Measurements from ENCODE around the gene STRN4. TPM values are rescaled to one million over a fixed set of nuclear protein-coding genes. Genes with fewer than 3 reads are reported as not detected.

STRN4 gene
- total RNA-seq, 4 donors from 2014 or later: 54.1 to 73.4 (median 67.7) TPM

GRCh38 chr19:46731007-46731501 is 15.2 kb downstream of the STRN4 start:
- no peaks in the 10 kb centered on the region for H3K4me1 ChIP-seq
- TF ChIP-seq CTCF (IDR thresholded peaks at IDR 0.05): no peak
- TF ChIP-seq POLR2A (IDR thresholded peaks at IDR 0.05): no peak
- no peak overlapping the region for H3K27ac ChIP-seq

GRCh38 chr19:46730595-46730994 is 15.7 kb downstream of the STRN4 start:
- no peaks in the 10 kb centered on the region for H3K9me3 ChIP-seq
- TF ChIP-seq POLR2A (IDR thresholded peaks at IDR 0.05) (no peak), CTCF (IDR thresholded peaks at IDR 0.05) (no peak)
- no peaks in the 10 kb centered on the region for H3K4me1 ChIP-seq
- no peak overlapping the region for H3K27ac ChIP-seq
- no peak overlapping the region for H3K4me3 ChIP-seq (replicated peaks in 1 of 3)
- intact Hi-C loops (cut with DNase I): loop anchor here (10.0 kb wide), 1 partner anchor 116 kb away; no protein-coding TSS in a partner anchor
- H3K36me3 ChIP-seq: peaks cover 65 to 70% of the 10 kb centered on the region in 2 donors
- WGBS, 2 donors: 94 to 96% methylated on average over 14 of the region's 14 CpGs
- DNase-seq: no peak
- H3K27me3 ChIP-seq: no peaks in the 10 kb centered on the region

More at GRCh38 chr19:46731007-46731501, 15.2 kb downstream of the STRN4 start:
- DNase-seq: no peak
- intact Hi-C loops (cut with DNase I): loop anchor here (10.0 kb wide), 1 partner anchor 116 kb away; no protein-coding TSS in a partner anchor
- H3K4me3 ChIP-seq (replicated peaks in 1 of 3): no peak overlapping the region
- H3K9me3 ChIP-seq: no peaks in the 10 kb centered on the region
- WGBS, 2 donors: 71 to 90% methylated on average over 2 to 13 of the region's 14 CpGs
- peaks cover 60 to 70% of the 10 kb centered on the region in 2 donors for H3K36me3 ChIP-seq
- H3K27me3 ChIP-seq: no peaks in the 10 kb centered on the region

DNA sequence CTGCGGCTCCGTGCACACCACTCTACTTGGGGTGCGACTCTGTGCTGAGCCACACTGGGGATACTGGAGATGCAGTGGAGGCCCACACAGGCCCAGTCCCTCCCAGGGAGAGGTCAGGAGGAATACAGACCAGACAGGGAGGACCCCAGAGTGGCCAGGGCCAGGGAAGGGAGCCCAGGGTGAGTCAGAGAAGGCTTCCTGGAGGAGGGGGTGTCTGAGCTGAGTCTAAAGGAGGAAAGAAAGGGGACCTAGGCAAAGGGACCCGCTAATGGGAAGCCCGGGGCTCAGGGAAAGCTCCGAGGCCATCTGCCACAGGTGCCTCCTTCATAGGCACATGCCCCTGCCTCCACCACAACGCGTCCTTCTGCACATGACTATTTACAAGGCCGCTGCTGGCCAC is 16.1 kb downstream of the STRN4 start:
- DNase-seq: no peak
- TF ChIP-seq POLR2A (IDR thresholded peaks at IDR 0.05) (no peak), CTCF (IDR thresholded peaks at IDR 0.05) (no peak)
- intact Hi-C loops (cut with DNase I): loop anchor here (10.0 kb wide), 1 partner anchor 115 kb away; no protein-coding TSS in a partner anchor
- WGBS, 2 donors: 91 to 98% methylated on average over 9 of the region's 9 CpGs
- Histone ChIP-seq H3K27ac (no peak overlapping the region), H3K4me3 (replicated peaks in 1 of 3) (no peak overlapping the region), H3K4me1 (no peaks in the 10 kb centered on the region), H3K27me3 (no peaks in the 10 kb centered on the region), H3K36me3 (peaks cover 69 to 70% of the 10 kb centered on the region in 2 donors), H3K9me3 (no peaks in the 10 kb centered on the region)

DNA sequence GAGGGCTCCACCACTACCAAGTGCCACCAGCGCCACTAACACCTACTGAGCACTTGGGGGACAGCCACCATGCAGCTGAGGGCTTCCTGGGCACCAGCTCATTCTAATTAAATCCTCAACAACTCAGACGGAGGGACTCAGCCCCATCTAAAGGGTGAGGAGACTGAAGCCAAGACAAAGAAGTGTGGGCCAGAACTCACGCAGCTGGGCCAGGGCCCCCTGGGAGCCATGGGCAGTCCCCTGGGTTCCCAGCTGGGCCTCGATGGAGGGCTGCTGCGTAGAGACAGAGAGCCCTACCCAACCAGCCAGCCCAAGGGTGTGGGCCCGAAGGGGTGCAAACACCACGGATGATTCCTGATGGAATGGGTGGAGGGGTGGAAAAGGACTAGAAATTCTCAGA is 16.6 kb downstream of the STRN4 start:
- Histone ChIP-seq H3K36me3 (peaks cover 70 to 74% of the 10 kb centered on the region in 2 donors), H3K27me3 (no peaks in the 10 kb centered on the region), H3K4me3 (replicated peaks in 1 of 3) (no peak overlapping the region), H3K4me1 (no peaks in the 10 kb centered on the region), H3K27ac (no peak overlapping the region), H3K9me3 (no peaks in the 10 kb centered on the region)
- WGBS, 2 donors: 90 to 96% methylated on average over 6 to 7 of the region's 7 CpGs
- no peak for DNase-seq
- intact Hi-C loops (cut with DNase I): loop anchor here (10.0 kb wide), 1 partner anchor 115 kb away; no protein-coding TSS in a partner anchor
- TF ChIP-seq POLR2A (IDR thresholded peaks at IDR 0.05) (no peak), CTCF (IDR thresholded peaks at IDR 0.05) (no peak)

DNA sequence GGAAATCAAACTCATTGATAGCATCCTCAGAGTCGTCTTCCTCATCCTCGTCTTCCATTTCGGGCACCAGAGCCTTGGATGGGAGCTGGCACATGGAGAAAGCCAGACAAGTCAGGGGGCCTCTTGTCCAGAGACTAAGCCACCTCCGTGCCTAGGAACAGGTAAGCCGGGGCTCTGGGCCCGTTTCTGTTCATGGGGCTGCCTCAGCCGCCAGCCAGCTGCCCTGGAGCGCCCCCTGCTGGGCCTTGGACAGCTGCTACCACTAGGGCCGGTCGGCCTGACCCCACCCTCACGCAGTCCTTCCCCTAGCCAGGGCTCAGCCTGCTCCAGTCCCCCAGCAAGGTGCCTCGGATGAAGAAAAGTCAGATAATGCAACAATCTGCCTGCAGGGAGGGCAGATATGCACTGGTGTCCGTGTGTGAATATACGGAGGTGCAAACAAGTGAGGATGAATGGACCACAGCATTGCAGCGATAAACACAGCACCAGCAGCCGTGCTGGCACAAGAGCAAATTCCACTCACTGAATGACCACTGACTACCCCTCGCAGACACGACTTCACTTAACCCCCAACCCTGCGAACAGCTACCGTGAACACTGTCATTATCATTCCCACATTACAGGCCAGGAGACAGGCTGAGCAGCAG is 17.4 kb downstream of the STRN4 start:
- Histone ChIP-seq H3K4me3 (replicated peaks in 1 of 3) (no peak overlapping the region), H3K9me3 (no peaks in the 10 kb centered on the region), H3K27me3 (no peaks in the 10 kb centered on the region), H3K27ac (peak overlapping the region in 1 of 3 donors; percentile 9), H3K36me3 (peaks cover 73 to 75% of the 10 kb centered on the region in 2 donors), H3K4me1 (no peaks in the 10 kb centered on the region)
- intact Hi-C loops (cut with DNase I): no loop called here
- 53 to 57% methylated on average over 15 to 19 of the region's 20 CpGs for WGBS, 2 donors
- TF ChIP-seq POLR2A (IDR thresholded peaks at IDR 0.05): no peak
- TF ChIP-seq CTCF (IDR thresholded peaks at IDR 0.05): peak; percentile 62 to 87 (median 72)
- DNase-seq: peak; percentile 61 to 67
